Activated effector memory CD4-positive, alpha-beta T cell treated with anti-CD3 and anti-CD28 coated beads, Interleukin-2, amount 50 U/mL, for 16 hours (primary cell): ENCODE data around the gene CLK1.
"Not testable (repeated sequence)": the region's sequence is repeated elsewhere in the genome, so short reads cannot be mapped to it uniquely, and the experiment has no call there.

ENCODE experiments used
- DNase-seq: peaks from one replicate; pipeline ENCODE4 v3.0.0-alpha.2; 2020

Gene CLK1

GRCh38 chr2:200850512-200851256, 13.8 kb downstream of the CLK1 start:
- DNase-seq = no peak

DNA sequence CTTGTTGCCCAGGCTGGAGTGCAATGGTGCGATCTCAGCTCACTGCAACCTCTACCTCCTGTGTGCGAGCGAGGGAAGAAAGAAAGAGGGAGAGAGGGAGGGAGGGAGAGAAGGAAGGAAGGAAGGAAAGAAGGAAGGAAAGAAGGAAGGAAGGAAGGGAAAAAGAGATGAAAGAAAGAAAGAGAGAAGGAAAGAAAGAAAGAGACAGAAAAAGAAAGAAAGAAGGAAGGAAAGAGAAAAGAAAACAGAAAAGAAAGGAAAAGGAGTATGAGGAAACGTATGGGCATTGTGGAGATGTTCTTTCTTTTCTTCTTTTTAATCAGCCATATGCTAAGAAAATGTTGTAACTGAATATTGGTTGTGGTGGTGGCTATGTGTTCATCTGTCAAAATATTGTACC, 16.5 kb downstream of the CLK1 start:
- DNase-seq = no peak

DNA sequence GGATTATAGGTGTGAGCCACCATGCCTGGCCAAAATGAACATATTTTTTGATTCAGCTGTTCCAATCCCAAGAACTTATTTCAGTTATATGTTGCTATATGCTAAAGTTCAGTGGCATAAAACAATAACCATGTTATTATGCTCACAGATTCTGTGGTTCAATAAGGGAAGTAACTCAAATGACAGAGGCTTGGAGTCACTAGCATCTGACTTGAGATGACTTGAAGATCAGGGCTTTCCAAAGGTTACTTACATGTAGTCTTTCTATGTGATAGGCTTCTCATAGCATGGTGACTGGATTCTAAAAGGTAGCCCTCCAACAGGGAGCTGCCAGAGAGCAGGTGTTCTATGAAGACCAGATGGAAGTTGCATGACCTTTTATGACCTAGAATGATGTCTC, 17.2 kb downstream of the CLK1 start:
- no peak for DNase-seq

DNA sequence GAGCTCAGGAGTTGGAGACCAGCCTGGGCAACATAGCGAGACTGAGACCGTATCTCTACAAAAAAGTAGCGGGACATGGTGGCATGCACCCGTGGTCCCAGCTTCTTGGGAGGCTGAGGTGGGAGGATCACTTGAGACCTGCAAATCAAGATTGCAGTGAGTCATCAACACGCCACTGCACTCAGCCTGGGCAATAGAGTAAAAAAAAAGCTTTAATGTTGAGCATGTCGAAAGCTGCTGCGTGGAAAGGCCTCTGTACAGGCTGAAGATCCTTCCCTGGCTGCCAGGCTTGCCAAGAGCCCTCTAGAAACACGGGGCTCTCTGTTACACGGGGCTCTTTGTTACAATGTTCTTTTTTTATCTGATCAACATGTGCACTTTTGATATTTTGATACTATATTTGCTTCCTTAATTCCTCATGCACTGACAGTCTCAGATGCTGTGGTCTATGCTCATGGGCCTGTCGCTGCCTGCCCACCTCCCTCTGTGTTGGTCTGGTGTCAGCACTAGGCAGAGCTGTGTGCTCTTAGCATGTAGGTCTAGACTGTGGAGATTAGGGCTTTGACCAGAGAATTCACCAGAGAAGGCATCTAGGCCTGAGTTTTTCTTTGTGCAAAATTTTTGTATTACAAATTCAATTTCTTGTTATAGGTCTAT, 18.7 kb downstream of the CLK1 start:
- DNase-seq = no peak

DNA sequence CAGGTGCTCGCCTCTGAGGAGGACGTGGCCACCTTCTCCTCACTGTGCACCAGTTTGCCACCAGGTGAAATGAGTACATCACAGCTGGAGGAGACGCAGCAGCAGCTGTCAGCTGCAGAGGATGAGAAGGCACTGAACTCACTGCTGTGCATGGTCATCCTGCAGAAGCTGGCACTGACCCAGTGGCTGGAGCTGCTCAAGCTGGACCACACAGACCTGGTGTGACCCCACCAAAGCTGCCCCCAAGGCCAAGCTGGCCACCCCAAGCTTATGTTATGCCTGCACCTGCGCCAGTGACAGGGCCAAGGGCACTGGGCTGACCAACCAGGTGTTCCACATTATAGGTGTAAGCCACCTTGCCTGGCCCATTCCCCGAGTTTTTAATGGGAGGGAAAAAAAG, 19.3 kb downstream of the CLK1 start:
- no peak for DNase-seq

GRCh38 chr2:200843993-200844948, 20.2 kb downstream of the CLK1 start:
- DNase-seq = no peak

DNA sequence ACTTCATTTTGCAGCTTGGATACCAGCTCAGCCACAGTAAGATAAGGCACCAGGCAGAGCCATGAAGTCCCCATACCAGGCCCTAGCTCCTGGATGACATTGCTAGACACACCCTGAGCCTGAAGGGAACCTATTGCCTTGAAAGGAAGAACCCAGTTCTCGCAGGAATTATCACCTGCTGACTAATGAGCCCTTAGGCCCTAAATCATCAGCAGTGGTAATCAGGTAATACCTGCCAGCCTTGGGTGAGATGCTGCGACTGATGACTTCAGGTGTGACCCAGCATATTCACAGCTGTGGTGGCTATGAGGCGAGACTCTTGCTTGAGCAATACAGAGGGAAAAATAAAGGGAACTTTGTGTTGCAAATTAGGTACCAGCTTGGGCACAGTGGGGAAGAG, 24.9 kb downstream of the CLK1 start:
- DNase-seq = no peak

- DNase-seq = no peak
Observed at GRCh38 chr2:200834701-200835100, 29.8 kb downstream of the CLK1 start.

DNA sequence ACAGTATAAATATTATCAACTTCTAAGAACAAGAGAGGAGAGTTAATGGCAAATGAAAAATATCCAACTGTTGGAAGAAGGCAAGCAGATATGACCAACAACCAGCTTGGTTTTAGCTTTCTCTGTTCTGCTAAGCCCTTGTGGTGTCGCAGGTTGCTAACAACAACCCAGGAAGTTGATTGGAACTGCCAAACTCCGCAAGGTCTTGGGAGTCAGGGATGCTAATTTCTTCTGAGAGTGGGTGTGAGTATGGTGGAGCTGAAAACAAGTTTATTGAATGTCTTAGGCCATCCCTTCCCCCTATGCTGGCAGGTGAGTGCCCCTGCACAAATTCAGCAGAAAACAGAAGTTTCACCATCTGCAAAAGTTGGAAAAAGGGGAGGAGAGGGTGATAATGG, 35.2 kb downstream of the CLK1 start:
- no peak for DNase-seq

DNA sequence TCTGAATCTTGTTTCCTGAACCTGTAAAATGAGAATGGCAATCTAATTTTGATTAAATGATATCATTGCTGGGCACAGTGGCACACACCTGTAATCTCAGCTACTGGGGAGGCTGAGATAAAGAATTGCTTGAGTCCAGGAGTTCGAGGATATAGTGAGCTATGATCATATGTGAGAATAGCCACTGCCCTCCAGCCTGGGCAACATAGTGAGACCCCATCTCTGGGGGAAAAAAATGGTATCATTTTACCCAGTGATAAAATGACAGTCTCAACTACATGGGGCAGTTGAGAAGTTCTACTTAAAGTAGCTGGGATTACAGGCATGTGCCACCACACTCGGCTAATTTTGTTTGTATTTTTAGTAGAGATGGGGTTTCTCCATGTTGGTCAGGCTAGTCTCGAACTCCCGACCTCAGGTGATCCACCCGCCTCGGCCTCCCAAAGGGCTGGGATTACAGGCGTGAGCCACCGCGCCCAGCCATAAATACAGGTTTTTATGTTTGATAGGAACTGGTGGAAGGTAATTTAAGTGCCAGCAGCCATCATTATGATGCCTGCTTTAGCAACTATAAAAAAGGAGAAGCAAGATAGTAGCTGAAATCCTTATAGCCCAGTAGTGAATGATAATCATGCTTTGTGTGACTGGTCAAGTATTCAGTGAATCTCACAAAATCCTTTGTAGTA, 35.7 kb downstream of the CLK1 start:
- DNase-seq = no peak

GRCh38 chr2:200828104-200828503, 36.4 kb downstream of the CLK1 start:
- no peak for DNase-seq

DNA sequence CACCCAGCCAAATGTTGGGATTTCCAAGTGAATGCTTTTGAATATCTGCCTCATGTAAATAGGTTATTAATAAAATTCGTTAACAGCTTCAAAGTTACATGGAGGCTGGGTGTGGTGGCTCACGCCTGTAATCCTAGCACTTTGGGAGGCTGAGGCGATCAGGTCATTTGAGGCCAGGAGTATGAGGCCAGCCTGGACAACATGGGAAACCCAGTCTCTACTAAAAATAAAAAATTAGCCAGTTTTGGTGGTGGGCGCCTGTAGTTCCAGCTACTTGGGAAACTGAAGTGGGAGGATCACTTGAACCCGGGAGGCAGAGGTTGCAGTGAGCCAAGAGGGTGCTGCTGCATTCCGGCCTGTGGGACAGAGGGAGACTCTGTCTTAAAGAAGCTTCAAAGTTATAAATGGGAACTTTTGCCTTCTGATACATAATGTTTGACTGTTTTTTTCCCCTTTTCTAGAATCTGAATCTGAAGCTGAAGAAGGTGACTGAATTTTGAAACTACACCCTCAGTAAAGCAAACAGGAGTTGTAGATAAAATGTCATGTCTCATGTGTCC, 42.7 kb downstream of the CLK1 start:
- DNase-seq = no peak

- DNase-seq = no peak
Observed at GRCh38 chr2:200820573-200821234, 43.8 kb downstream of the CLK1 start.

DNA sequence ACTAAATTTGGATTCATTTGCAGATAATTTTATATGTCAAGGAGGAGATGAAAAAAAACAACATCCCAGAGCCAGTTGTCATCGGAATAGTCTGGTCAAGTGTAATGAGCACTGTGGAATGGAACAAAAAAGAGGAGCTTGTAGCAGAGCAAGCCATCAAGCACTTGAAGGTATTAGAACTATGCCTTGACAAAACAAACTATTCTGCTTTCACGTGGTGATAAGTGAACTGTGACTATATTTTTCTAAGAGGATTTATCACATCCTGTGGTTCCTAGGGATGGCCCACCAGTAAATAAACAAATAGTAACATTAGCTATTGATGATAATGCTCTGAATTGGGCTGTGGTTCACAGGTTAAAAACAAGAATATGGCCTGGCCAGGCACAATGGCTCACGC, 45.7 kb downstream of the CLK1 start:
- not testable (repeated sequence) for DNase-seq

- no peak for DNase-seq
Observed at GRCh38 chr2:200814917-200815316, 49.5 kb downstream of the CLK1 start.

DNA sequence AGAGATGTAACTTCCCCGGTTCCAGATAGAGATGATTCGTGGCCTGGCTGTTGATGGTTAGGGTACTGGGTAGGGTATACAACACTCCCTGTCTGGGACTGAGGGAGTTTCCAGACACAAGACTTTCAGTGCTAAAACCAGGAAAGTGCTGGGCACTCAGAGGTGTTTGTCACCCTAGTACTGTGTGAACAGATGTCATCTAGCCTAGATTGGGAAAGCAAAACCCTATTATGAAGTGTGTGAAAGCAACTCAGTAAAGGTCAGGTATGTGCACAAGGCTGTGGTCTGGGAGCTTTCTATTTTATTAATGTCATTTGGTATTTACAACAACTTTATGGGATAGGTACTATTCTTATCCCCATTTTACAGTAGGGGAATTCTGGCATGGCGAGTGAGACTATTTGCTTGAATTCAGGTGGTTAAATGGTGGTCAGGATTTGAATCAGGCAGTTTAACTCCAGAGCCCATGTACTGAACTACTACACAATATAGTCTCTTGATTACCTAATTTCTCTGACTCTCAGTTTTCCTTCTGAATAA, 50.1 kb downstream of the CLK1 start:
- no peak for DNase-seq

DNA sequence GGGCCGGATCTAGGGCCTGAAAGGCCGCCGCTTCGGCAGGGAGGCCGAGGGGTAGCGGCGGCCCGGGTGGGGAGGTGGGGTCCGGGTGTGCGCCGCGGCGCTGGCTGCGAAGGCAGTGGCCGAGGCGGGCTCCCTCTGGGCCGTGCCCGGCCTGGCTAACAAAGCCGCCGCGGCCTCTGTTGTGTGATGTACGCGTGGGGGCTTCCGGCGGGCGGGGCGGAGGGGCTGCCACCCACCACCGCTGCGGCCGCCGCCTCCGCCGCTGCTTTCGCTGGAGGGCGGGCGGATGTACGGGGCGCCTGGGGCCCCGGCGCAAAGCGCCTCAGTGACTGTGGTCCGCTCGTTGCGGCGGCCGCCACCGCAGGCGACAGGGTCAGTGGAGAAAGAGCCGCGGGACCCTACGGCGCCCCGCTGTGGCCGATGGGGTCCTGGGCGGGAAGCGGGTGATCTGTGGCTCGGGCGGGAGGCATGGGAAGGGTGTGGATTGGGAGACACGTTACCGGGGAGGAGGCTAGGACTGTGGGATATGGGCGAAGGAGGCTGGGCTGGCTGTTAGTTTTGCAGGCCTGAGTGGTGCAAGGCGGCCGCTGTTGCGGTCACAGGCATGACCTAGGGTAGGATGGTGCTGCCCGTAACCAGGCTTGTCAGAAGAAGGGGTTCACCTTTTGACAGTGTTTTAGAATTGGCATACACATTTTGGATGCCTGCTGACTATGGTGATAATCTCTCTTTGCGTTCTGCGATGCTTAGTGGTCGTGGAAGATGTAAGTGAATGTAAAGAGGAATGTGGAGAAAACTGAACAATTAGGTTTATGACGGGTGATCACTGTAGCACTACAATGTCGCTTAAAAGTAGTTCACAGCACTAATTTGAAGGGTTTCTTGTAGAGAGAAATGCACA, 52.1 kb downstream of the CLK1 start:
- DNase-seq = peak; percentile 87

- DNase-seq = peak; percentile 98
Observed at GRCh38 chr2:200811333-200812121, 52.9 kb downstream of the CLK1 start, which contains the start of gene BZW1. Gene BZW1 (plus strand): TSS chr2:200811910. CDS start chr2:200813218, 1,308 bp downstream.

GRCh38 chr2:200810998-200811332, 53.5 kb downstream of the CLK1 start:
- no peak for DNase-seq
